Glutamatergic neuron (in vitro differentiated cells): ENCODE data around the gene SLC2A5. TPM values are rescaled to one million over a fixed set of nuclear protein-coding genes. Genes with fewer than 3 reads are reported as not detected.
A peak's percentile ranks its signal among the peaks of the same experiment; 100 is the strongest.

Experiments
- DNase-seq: peaks from one replicate; pipeline ENCODE4 v3.0.0; 2022
- H3K27ac Mint-ChIP-seq: one replicate; pipeline ENCODE4 v1.8.0; 2020; ENCODE audit warnings: mild to moderate bottlenecking, mixed read lengths, inconsistent platforms; ENCODE audit not compliant: unreplicated experiment
- H3K27me3 Mint-ChIP-seq: one replicate; pipeline ENCODE4 v1.8.0; 2020; ENCODE audit warnings: mild to moderate bottlenecking, moderate library complexity, mixed read lengths, inconsistent platforms; ENCODE audit not compliant: unreplicated experiment
- H3K36me3 Mint-ChIP-seq: one replicate; pipeline ENCODE4 v1.8.0; 2020; ENCODE audit warnings: mild to moderate bottlenecking, mixed read lengths, inconsistent platforms; ENCODE audit not compliant: unreplicated experiment
- H3K4me1 Mint-ChIP-seq: one replicate; pipeline ENCODE4 v1.8.0; 2020; ENCODE audit warnings: mild to moderate bottlenecking, low read depth, mixed read lengths, inconsistent platforms; ENCODE audit not compliant: unreplicated experiment
- H3K4me3 Mint-ChIP-seq: one replicate; pipeline ENCODE4 v1.8.0; 2020; ENCODE audit warnings: mild to moderate bottlenecking, mixed read lengths, inconsistent platforms; ENCODE audit not compliant: unreplicated experiment
- H3K9me3 Mint-ChIP-seq: one replicate; pipeline ENCODE4 v1.8.0; 2020; ENCODE audit warnings: mild to moderate bottlenecking, moderate library complexity, mixed read lengths, inconsistent platforms; ENCODE audit not compliant: unreplicated experiment
- CTCF ChIP-seq: fragments of 200-600 bp; sonication (generic); IDR thresholded peaks from one replicate; pipeline ENCODE4 v1.5.0; 2021; ENCODE audit not compliant: partially characterized antibody, unreplicated experiment
- total RNA-seq: library from RNA; stranded (reverse); fragmentation: NEBNext Ultra II Directional; extraction: Animal tissue kit (Norgen Biotek cat#: 25700); gene quantifications from one replicate; pipeline ENCODE4 v1.2.1, GENCODE V29; 2021; ENCODE audit not compliant: unreplicated experiment

SLC2A5 gene
- total RNA-seq, 1 donor from 2014 or later, result 0.64 TPM

- Mint-ChIP-seq H3K9me3 (no peaks in the 10 kb centered on the region), H3K36me3 (no peaks in the 10 kb centered on the region), H3K27me3 (peaks cover 2% of the 10 kb centered on the region), H3K4me1 (peaks cover 29% of the 10 kb centered on the region), H3K27ac (peak overlapping the region; percentile 30), H3K4me3 (peak overlapping the region; percentile 43)
- TF ChIP-seq CTCF, result no peak
- no peak for DNase-seq
These were observed 482 bp downstream of the SLC2A5 start for GRCh38 chr1:9068981-9069325.

DNA sequence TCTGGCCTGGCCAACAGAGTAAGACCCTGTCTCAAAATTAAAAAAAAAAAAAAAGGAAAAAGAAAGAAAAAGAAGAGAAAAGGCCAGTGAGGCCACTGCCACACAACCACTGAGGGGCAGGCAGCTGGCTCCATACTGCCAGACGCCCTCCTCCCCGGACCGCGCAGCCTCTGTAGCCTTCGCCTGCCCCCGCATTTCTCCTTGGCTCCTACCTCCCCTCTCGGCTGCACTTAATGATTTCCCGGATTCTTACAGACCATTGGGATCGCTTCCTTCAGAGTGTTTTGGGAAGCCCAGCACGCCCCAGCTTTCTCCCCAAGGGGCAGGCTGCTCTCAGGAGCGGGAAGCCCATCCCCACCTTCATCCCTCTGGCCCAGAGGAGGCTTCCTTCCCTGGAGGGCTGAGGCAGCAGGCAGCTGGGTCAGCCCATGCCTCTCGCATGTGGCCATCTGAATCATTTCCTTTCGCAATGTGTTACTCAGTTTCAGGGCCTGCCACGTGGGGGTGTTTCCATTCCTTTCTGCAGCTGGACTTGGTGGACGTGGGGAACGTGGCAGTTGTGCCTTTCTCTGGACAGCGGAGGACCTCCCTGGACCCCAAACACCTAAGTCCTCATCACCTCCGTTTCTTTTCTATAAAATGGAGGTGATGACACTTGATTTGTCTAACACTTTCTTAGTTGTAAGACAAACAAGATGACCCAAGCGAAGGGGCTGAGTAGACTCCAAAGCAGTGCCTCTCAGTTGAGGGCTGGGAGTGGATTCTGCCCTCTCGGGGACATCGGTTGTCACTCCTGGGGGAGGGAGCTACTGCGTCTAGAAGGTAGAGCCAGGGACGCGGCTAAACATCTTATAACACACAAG lies 2.3 kb downstream of the SLC2A5 start:
- peak overlapping the region; percentile 53 for H3K27ac Mint-ChIP-seq
- H3K4me1 Mint-ChIP-seq, result peaks cover 29% of the 10 kb centered on the region
- H3K9me3 Mint-ChIP-seq, result no peaks in the 10 kb centered on the region
- peaks cover 2% of the 10 kb centered on the region for H3K27me3 Mint-ChIP-seq
- H3K36me3 Mint-ChIP-seq, result no peaks in the 10 kb centered on the region
- no peak overlapping the region for H3K4me3 Mint-ChIP-seq
- no peak for TF ChIP-seq CTCF
- no peak for DNase-seq

GRCh38 chr1:9065213-9065751 lies 4.2 kb downstream of the SLC2A5 start:
- Mint-ChIP-seq H3K4me1 (peaks cover 25% of the 10 kb centered on the region), H3K27ac (peak overlapping the region; percentile 23), H3K36me3 (no peaks in the 10 kb centered on the region), H3K4me3 (no peak overlapping the region), H3K27me3 (peaks cover 2% of the 10 kb centered on the region), H3K9me3 (no peaks in the 10 kb centered on the region)
- no peak for TF ChIP-seq CTCF
- DNase-seq, result no peak

GRCh38 chr1:9062846-9063245 lies 6.6 kb downstream of the SLC2A5 start:
- H3K9me3 Mint-ChIP-seq, result no peaks in the 10 kb centered on the region
- TF ChIP-seq CTCF, result no peak
- no peak for DNase-seq

DNA sequence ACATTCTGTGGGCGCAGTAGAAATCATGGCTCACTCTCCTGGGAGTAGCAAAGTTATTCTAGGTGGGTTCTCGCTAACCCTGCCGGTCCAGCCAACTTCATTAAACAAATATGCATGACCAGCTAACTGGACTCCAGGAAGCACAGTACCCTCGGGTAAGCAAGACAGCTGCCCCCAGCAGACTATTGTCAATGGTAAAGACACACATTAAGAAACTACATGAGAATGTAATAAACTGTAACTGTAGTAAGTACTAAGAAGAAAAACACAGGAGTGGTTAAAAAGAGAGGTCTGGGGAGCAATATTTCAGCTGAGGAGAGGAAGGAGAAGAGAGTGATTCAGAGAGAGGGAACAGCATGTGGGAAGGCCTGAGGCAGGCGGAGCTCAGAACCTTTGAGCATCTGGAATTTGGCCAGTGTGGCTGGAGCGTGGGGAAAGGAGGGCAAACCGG lies 7.4 kb downstream of the SLC2A5 start:
- no peaks in the 10 kb centered on the region for H3K9me3 Mint-ChIP-seq
- no peak for DNase-seq
- peaks cover 7% of the 10 kb centered on the region for H3K4me1 Mint-ChIP-seq
- H3K36me3 Mint-ChIP-seq, result no peaks in the 10 kb centered on the region
- peak overlapping the region; percentile 4 for H3K27ac Mint-ChIP-seq
- H3K27me3 Mint-ChIP-seq, result no peaks in the 10 kb centered on the region
- H3K4me3 Mint-ChIP-seq, result no peak overlapping the region
- TF ChIP-seq CTCF, result no peak

More at GRCh38 chr1:9062846-9063245, 6.6 kb downstream of the SLC2A5 start:
- peaks cover 13% of the 10 kb centered on the region for H3K4me1 Mint-ChIP-seq
- no peak overlapping the region for H3K27ac Mint-ChIP-seq
- H3K4me3 Mint-ChIP-seq, result no peak overlapping the region
- no peaks in the 10 kb centered on the region for H3K27me3 Mint-ChIP-seq
- H3K36me3 Mint-ChIP-seq, result no peaks in the 10 kb centered on the region
